ENCODE data around the gene TANGO2. TPM values are rescaled to one million over a fixed set of nuclear protein-coding genes. Genes with fewer than 3 reads are reported as not detected.

Gene TANGO2
- total and polyA plus RNA-seq, 9 of the 15 experiments (the other 6 are each of a cell fraction or from before 2014, with no cell fraction given): 15.5 to 94.9 (median 70.1) TPM

GRCh38 chr22:20025401-20026203 is 4.7 kb downstream of the TANGO2 start (continued):
- TF ChIP-seq RREB1 (CRISPR knock-in tag; IDR thresholded peaks at IDR 0.05) (peak; percentile 86; the same call in 1 of the 2 replicates), SMAD1 (IDR thresholded peaks at IDR 0.05; ENCODE audit: low read depth, low read length, partially characterized antibody) (peak; percentile 96), CBX5 (IDR thresholded peaks at IDR 0.05; ENCODE audit: borderline replicate concordance, low read depth) (no peak), ZNF212 (CRISPR knock-in tag; IDR thresholded peaks at IDR 0.05) (peak; percentile 91), CEBPZ (IDR thresholded peaks at IDR 0.05; ENCODE audit: borderline replicate concordance, low read depth, low read length) (peak; percentile 74), ZNF217 (CRISPR knock-in tag; IDR thresholded peaks at IDR 0.05) (no peak), ZNF76 (CRISPR knock-in tag; IDR thresholded peaks at IDR 0.05; ENCODE audit: borderline replicate concordance) (peak; percentile 93), ZNF77 (CRISPR knock-in tag; IDR thresholded peaks at IDR 0.05) (no peak), KLF10 (CRISPR knock-in tag; IDR thresholded peaks at IDR 0.05) (no peak), BCL6 (CRISPR knock-in tag; IDR thresholded peaks at IDR 0.05) (peak; percentile 92), MED1 (CRISPR knock-in tag; IDR thresholded peaks at IDR 0.05; ENCODE audit: borderline replicate concordance) (no peak), ZBTB11 (CRISPR knock-in tag; IDR thresholded peaks at IDR 0.05) (0 out of 6 replicates have a peak, but pooled peaks of 1 of the 3 experiments have one; percentile 15), ZFP36 (IDR thresholded peaks at IDR 0.05; ENCODE audit: low read depth, low read length, partially characterized antibody) (peak; percentile 57)

All from K562 (cell line).